Peyer's patch (tissue), 4 donors: ENCODE results near the gene TNRC6B. TPM values are rescaled to one million over a fixed set of nuclear protein-coding genes. Genes with fewer than 3 reads are reported as not detected.

Source experiments
- DNase-seq, 3 donors: peaks; one replicate each; pipeline ENCODE4 v3.0.0-alpha.2; 2017 to 2019
- H3K27ac ChIP-seq, 4 donors: fragments of 200-600 bp; sonication (generic); one replicate each; pipeline ENCODE4 v1.5.1; 2016 to 2019
- H3K27me3 ChIP-seq, 2 donors: fragments of 200-600 bp; sonication (generic); one replicate each; pipeline ENCODE4 v1.5.1; 2019
- H3K36me3 ChIP-seq, 3 donors: fragments of 200-600 bp; sonication (generic); one replicate each; pipeline ENCODE4 v1.5.1; 2016 to 2019
- H3K4me1 ChIP-seq, 4 donors: fragments of 200-600 bp; sonication (generic); one replicate each; pipeline ENCODE4 v1.5.1; 2016 to 2019
- H3K4me3 ChIP-seq, 4 donors: fragments of 200-600 bp; sonication (generic); 1 replicate in 3 of 4; 2 replicates in 1 of 4; pipeline ENCODE4 v1.5.1; 2016 to 2019; ENCODE audit warnings: mild to moderate bottlenecking in 1 of 4
- H3K9me3 ChIP-seq, 4 donors: fragments of 200-600 bp; sonication (generic); one replicate each; pipeline ENCODE4 v1.5.1; 2016 to 2019; ENCODE audit warnings: mild to moderate bottlenecking in 1 of 4
- POLR2A ChIP-seq, 2 donors: fragments of 450-650 bp; IDR thresholded peaks; one replicate each; pipeline ENCODE4 v1.5.1; 2017; ENCODE audit warnings: antibody characterized with exemption in 2 of 2, mild to moderate bottlenecking in 2 of 2, moderate library complexity in 2 of 2
- total RNA-seq, 4 donors: library from RNA; depleted of rRNA; stranded (reverse); fragments of >200 nt; gene quantifications; one replicate each; pipeline ENCODE4 v1.1.0, GENCODE V29; 2016
- TF ChIP-seq, protein P1 (sequence below), 6 experiments: fragments of 450-650 bp in 4 of 6; fragments of 200-600 bp in 2 of 6; sonication (generic) in 1 of 6; IDR thresholded peaks; one replicate each; pipeline ENCODE4 v1.5.1; 2017 to 2019; ENCODE audit warnings: antibody characterized with exemption in 6 of 6, mild to moderate bottlenecking in 3 of 6, moderate library complexity in 1 of 6

TNRC6B gene
- total RNA-seq, 4 donors from 2014 or later = 43.6 to 169 (median 54.0) TPM

DNA sequence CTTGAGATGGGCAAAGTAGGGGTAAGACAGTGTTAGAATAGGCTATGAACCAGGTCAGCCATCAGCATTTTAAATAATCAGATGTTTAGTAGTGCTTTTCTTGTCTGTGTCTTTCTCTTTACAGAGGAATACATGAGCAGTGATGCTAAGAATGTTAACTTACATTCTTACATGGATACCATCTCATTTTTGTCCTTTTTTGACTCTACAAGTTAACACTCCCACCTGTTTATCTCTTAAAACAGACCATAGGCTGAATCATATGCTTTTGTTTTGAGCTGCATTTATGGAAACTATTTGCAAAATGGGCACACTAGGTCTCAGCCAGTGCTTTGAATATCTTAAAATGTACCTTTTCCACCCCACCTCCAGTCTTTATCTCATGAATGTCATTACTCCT lies 143.0 kb downstream of the TNRC6B start:
- TF ChIP-seq, protein P1, sequence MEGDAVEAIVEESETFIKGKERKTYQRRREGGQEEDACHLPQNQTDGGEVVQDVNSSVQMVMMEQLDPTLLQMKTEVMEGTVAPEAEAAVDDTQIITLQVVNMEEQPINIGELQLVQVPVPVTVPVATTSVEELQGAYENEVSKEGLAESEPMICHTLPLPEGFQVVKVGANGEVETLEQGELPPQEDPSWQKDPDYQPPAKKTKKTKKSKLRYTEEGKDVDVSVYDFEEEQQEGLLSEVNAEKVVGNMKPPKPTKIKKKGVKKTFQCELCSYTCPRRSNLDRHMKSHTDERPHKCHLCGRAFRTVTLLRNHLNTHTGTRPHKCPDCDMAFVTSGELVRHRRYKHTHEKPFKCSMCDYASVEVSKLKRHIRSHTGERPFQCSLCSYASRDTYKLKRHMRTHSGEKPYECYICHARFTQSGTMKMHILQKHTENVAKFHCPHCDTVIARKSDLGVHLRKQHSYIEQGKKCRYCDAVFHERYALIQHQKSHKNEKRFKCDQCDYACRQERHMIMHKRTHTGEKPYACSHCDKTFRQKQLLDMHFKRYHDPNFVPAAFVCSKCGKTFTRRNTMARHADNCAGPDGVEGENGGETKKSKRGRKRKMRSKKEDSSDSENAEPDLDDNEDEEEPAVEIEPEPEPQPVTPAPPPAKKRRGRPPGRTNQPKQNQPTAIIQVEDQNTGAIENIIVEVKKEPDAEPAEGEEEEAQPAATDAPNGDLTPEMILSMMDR (IDR thresholded peaks at IDR 0.05) = no peak
- no peak for TF ChIP-seq POLR2A (IDR thresholded peaks at IDR 0.05)
- no peaks in the 10 kb centered on the region for H3K27me3 ChIP-seq

DNA sequence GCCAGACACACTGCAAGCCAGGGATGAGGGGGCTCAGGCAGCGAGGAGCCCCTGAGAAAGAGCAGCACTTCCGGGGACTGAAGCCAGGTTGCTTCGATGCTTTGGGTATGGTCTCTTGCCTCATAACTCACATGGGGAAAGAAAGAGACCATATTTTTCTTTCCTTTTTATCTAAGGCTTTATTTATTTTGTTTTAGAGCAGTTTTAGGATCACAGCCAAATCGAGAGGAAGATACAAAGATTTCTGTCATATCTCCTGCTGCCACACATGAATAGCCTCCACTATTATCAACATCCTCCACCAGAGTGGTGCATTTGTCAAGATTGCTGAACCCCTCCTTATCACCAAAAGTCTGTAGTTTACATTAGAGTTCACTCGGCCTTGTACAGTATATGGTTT lies 144.3 kb downstream of the TNRC6B start:
- DNase-seq = no peak
- Histone ChIP-seq H3K36me3 (peaks cover 0 to 76% (median 0%) of the 10 kb centered on the region in 3 donors), H3K4me3 (no peak overlapping the region)

More for the DNA sequence above, 143.0 kb downstream of the TNRC6B start:
- DNase-seq = no peak
- no peaks in the 10 kb centered on the region for H3K9me3 ChIP-seq
- peaks cover 0 to 85% (median 0%) of the 10 kb centered on the region in 3 donors for H3K36me3 ChIP-seq
- H3K4me3 ChIP-seq = no peak overlapping the region
- no peak overlapping the region for H3K27ac ChIP-seq
- no peaks in the 10 kb centered on the region for H3K4me1 ChIP-seq

GRCh38 chr22:40322818-40323447 lies 145.2 kb downstream of the TNRC6B start:
- Histone ChIP-seq H3K9me3 (no peaks in the 10 kb centered on the region), H3K27me3 (no peaks in the 10 kb centered on the region), H3K36me3 (peaks cover 0 to 73% (median 0%) of the 10 kb centered on the region in 3 donors), H3K4me1 (peaks cover 0 to 8% (median 0%) of the 10 kb centered on the region in 4 donors), H3K27ac (peak overlapping the region in 3 of 4 donors; percentile 10 to 71 (median 60)), H3K4me3 (no peak overlapping the region)
- DNase-seq = no peak
- TF ChIP-seq, protein P1 (IDR thresholded peaks at IDR 0.05) = no peak
- no peak for TF ChIP-seq POLR2A (IDR thresholded peaks at IDR 0.05)

More for the DNA sequence above, 144.3 kb downstream of the TNRC6B start:
- TF ChIP-seq, protein P1 (IDR thresholded peaks at IDR 0.05) = no peak
- TF ChIP-seq POLR2A (IDR thresholded peaks at IDR 0.05) = no peak
- Histone ChIP-seq H3K4me1 (peaks cover 0 to 4% (median 0%) of the 10 kb centered on the region in 4 donors), H3K9me3 (no peaks in the 10 kb centered on the region), H3K27me3 (no peaks in the 10 kb centered on the region), H3K27ac (no peak overlapping the region)

GRCh38 chr22:40323681-40324171 lies 146.0 kb downstream of the TNRC6B start:
- Histone ChIP-seq H3K4me1 (peaks cover 0 to 8% (median 0%) of the 10 kb centered on the region in 4 donors), H3K36me3 (peaks cover 0 to 66% (median 0%) of the 10 kb centered on the region in 3 donors), H3K9me3 (no peaks in the 10 kb centered on the region), H3K4me3 (no peak overlapping the region), H3K27ac (peak overlapping the region; percentile 58 to 71 (median 61)), H3K27me3 (no peaks in the 10 kb centered on the region)
- TF ChIP-seq, protein P1 (IDR thresholded peaks at IDR 0.05) = no peak
- no peak for TF ChIP-seq POLR2A (IDR thresholded peaks at IDR 0.05)
- DNase-seq = no peak

DNA sequence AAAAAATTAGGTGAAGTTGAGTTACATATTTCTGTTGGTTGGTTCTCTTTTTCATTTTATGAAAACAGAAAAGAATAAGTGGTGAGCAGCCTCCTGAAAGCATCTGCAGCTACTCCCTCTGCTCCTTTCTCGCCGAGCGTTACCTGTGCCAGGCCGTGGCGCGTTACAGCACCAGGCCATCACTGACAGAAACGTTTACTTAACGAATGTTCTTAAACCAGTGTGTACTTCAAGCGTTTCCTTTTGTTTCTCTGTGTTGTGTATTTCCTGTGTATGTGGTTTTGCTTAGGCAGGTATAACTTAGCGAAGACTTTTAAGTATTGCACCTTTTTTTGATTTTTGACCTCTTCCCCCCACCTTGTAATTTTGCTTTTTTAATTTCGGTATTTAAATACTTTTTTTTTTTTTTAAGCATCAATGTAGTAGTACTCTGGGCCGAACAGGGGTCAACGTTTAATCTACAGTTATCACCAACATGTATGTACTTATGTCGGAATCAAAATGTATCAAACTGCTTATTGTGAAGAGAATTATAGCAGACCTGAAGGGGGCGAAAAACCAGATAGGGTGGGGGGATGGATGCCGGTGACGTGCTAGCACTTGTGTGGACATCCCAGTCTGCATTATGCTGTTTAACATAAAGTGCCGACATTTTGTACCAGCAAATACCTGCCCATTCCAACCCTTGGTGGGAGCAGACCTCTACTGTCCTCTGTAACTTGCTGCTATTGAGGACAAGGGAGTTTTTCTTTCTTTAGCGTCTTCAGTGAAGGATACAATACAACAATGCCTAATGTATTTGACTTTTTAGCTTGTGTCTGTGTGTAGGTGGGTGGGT lies 147.0 kb downstream of the TNRC6B start:
- peak; percentile 33 to 42 for TF ChIP-seq POLR2A (IDR thresholded peaks at IDR 0.05)
- TF ChIP-seq, protein P1 (IDR thresholded peaks at IDR 0.05) = no peak
- Histone ChIP-seq H3K4me1 (peaks cover 0 to 8% (median 0%) of the 10 kb centered on the region in 4 donors), H3K27me3 (no peaks in the 10 kb centered on the region), H3K36me3 (peaks cover 0 to 62% (median 0%) of the 10 kb centered on the region in 3 donors), H3K9me3 (no peaks in the 10 kb centered on the region), H3K4me3 (no peak overlapping the region), H3K27ac (peak overlapping the region; percentile 63 to 79 (median 72))
- DNase-seq = peak in 2 of 3 donors; percentile 68 to 86
